GM23248 (cell line): ENCODE measurements around the gene RFX2.

ENCODE experiments used
- EZH2 ChIP-seq: fragments of 200-600 bp; sonication (generic); IDR thresholded peaks from 2 replicates; pipeline ENCODE4 v1.6.1; 2018; ENCODE audit warnings: antibody characterized with exemption, mild to moderate bottlenecking; ENCODE audit not compliant: insufficient read depth, poor library complexity, severe bottlenecking
- EZH2phosphoT487 ChIP-seq: fragments of 200-600 bp; sonication (generic); IDR thresholded peaks from 2 replicates; pipeline ENCODE4 v1.6.1; 2018; ENCODE audit warnings: antibody characterized with exemption, moderate library complexity, mild to moderate bottlenecking, low read depth; ENCODE audit not compliant: insufficient read depth

DNA sequence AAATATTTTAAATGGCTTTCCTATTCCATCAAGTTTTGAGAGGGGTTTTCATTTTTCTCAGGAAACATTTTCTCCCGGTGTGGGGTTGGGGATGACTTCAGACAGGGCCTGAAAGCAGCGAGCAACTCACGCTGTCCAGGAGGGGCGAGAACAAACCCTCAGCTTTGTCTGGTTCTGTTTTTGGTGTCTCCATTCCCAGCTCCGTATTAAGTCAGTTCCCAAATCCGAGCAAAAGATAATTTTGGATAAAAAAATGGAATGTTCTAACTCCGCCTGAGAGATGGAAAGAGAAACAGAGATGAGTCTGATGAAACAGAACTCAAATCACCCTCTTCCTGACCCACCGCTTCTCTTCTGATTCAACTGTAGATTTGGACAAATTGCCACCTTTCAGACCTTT, 38.4 kb downstream of the RFX2 start:
- TF ChIP-seq EZH2phosphoT487 (no peak), EZH2 (no peak)
